Activated naive CD4-positive, alpha-beta T cell (primary cell): ENCODE data around the gene AARSD1.
A peak's percentile ranks its signal among the peaks of the same experiment; 100 is the strongest.
"Not testable (repeated sequence)": the region's sequence is repeated elsewhere in the genome, so short reads cannot be mapped to it uniquely, and the experiment has no call there.

Source experiments
- DNase-seq, 4 experiments: peaks; one replicate each; lab custom pipeline; 2025; lab: John Stamatoyannopoulos, UW

Gene AARSD1

GRCh38 chr17:42964161-42964932 is at the start of gene AARSD1:
TSS of gene AARSD1 (minus strand) at chr17:42964454. CDS start at chr17:42964440, 14 bp downstream.
- peak; percentile 61 to 79 (median 72) for DNase-seq

GRCh38 chr17:43013296-43013695 is 49.0 kb upstream of the AARSD1 start:
- DNase-seq: no peak

- DNase-seq: no peak
These were observed 47.6 kb upstream of the AARSD1 start for GRCh38 chr17:43011728-43012472.

GRCh38 chr17:43010667-43011308 is 46.5 kb upstream of the AARSD1 start:
- no peak for DNase-seq

- peak; percentile 61 to 82 (median 66) for DNase-seq
These were observed 42.6 kb upstream of the AARSD1 start, which contains the start of gene IFI35 for GRCh38 chr17:43006639-43007551. TSS of gene IFI35 (plus strand) at chr17:43006784. CDS start at chr17:43006948, 164 bp downstream.

- no peak for DNase-seq
These were observed 39.4 kb upstream of the AARSD1 start for GRCh38 chr17:43003542-43004172.

- DNase-seq: not testable (repeated sequence)
These were observed 36.6 kb upstream of the AARSD1 start for GRCh38 chr17:43000894-43001293.

GRCh38 chr17:42999003-42999525 is 34.8 kb upstream of the AARSD1 start:
- no peak for DNase-seq

- DNase-seq: peak; percentile 84 to 95 (median 90)
These were observed 34.0 kb upstream of the AARSD1 start, which contains the start of gene RPL27 for GRCh38 chr17:42997984-42998938. TSS of gene RPL27 (plus strand) at chr17:42998419. CDS start at chr17:42998751, 332 bp downstream.

- DNase-seq: no peak
These were observed 33.2 kb upstream of the AARSD1 start for GRCh38 chr17:42997390-42997983.

- not testable (repeated sequence) for DNase-seq
These were observed 29.7 kb upstream of the AARSD1 start for GRCh38 chr17:42993913-42994312.

- DNase-seq: no peak
These were observed 28.6 kb upstream of the AARSD1 start for GRCh38 chr17:42992872-42993271.

GRCh38 chr17:42991471-42991870 is 27.2 kb upstream of the AARSD1 start:
- no peak for DNase-seq

GRCh38 chr17:42989726-42990652 is 25.7 kb upstream of the AARSD1 start:
- no peak for DNase-seq

GRCh38 chr17:42989141-42989540 is 24.9 kb upstream of the AARSD1 start:
- no peak for DNase-seq

- DNase-seq: no peak
These were observed 21.0 kb upstream of the AARSD1 start for GRCh38 chr17:42985225-42985624.

GRCh38 chr17:42982266-42982665 is 18.0 kb upstream of the AARSD1 start:
- no peak for DNase-seq
